HG03460 (cell line): ENCODE measurements around the gene TSPEAR.

Experiments used
- ATAC-seq: cut with Tn5 transposase; IDR thresholded peaks from one replicate; pipeline ENCODE4 v1.9.1; 2021; ENCODE audit not compliant: unreplicated experiment

TSPEAR gene

DNA sequence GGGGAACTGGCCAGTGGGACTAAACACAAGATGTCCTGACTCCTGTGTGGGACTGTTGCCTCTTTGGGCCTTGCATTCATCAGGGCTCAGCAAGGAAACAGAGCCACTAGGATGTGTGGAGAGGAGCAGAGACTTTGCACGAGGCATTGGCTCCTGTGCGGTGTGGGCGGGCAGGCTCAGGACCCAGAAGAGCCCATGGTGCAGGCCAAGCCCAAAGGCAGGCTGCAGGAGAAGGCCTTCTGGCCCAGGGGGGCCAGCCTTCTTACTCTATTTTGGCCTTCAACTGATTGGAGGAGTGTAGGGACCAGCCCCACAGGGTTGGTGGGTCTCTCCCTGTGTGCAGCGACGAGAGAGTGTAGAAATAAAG lies 232.6 kb downstream of the TSPEAR start:
- no peak for ATAC-seq

DNA sequence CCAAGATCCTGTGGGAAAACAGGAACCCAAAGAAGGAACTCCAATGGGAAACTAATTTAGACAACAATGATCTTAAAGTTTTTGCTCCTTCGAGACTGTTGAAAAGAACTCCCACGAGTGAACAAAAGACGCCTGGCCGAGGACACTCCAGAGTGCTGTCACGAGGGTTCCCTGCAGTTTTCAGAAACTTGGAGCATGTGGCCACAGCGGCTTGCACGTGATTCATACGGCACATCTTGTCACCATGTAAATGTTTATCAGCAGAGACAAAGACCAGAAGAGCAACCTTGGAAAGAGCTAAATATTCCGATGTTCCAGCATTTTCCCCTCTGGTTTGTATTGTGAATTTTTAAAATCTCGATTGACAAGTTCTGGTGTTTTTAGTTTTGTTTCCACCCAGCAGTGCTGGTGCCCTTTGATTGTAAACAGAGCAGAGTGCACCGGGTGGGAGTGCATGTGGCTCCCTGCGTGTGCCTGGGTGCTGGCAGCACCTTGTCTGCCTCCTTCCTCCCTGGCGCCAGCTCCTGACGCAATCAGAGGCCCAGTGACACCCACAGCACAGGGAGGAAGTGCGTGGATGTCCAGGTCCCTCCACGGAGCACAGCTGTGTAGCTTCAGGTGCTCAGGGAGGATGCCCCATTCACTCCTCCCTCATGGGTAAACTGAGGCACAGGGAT lies 233.1 kb downstream of the TSPEAR start:
- ATAC-seq, result no peak

DNA sequence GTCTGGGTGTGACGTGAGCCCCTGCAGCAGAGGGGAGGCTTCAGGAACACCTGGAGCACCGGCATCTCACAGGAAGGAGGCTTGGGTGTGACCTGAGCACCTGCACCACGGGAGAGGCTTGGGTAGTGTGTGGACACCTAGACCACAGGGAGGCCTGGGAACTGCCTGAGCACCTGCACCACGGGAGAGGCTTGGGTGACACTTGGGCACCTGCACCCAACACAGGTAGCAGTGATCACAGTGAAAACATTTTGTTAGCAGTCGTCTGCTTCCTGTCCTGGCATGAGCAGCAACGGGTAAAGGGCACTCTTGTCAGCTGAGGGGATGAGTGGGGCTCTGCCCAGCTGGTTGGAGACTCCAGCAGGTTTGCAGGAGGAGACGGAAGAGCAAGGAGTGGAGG lies 233.7 kb downstream of the TSPEAR start:
- no peak for ATAC-seq

DNA sequence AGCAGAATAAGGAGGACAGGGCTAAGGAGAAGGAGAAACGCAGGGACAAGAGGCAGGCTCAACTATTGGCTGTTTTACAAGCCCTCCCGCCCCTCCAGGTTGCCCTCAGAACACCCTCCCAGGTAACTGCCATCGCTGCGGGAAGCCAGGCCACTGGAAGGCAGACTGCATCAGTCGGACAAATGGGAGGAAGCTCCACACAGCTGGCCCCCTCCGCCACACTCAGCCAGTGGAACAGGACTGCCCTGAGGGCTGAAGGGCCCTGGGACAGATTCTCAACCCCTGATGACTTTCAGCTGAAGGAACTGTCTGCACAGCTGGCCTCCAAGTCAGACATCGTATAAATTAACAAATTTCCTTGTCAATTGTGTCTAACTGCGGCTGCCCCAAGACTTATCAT lies 234.2 kb downstream of the TSPEAR start:
- no peak for ATAC-seq

DNA sequence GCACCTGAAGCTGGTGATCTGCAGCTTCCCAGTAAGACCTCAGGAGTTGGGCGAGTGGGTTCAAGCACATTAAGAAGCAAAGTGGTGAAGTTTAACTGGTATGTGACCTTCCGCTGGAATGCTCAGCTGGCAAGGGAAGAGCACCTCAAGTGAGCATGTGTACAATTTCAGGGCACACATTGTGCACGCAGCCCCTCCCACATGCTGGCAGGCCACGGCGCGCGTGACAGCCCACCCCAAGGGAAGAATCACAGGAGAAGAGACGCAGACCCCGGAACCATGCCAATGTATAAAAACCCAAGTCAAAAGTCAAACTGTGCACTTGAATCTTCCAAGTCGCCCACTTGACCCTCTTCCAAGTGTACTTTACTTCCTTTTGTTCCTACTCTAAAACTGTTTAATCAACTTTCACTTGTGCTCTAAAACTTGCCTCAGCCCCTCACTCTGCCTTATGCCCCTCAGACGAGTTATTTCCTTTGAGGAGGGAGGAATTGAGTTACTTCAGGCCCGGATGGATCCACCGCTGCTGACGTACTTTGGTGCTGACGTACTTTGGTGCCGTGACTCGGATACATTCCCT lies 236.0 kb downstream of the TSPEAR start:
- no peak for ATAC-seq

GRCh38 chr21:44473915-44474555 lies 237.3 kb downstream of the TSPEAR start:
- no peak for ATAC-seq

GRCh38 chr21:44471996-44472395 lies 239.4 kb downstream of the TSPEAR start:
- no peak for ATAC-seq

- no peak for ATAC-seq
Measured at GRCh38 chr21:44471341-44471740, 240.0 kb downstream of the TSPEAR start.

DNA sequence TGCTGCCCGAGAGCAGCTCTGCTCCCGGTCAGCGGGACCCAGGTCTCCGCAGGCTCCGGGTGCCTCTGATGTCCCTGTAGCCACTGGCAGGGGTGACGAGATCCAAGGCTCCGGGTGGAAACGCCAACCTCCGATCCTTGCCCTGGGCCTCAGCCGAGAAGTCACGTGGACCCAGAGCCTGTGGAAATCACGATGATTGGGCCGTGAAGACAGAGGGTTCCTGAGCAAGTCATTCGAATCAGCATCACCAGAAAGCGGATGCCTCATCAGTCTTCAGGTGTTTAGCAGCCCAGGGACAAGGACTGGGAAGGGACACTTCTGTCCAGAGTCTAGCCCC lies 243.5 kb downstream of the TSPEAR start:
- no peak for ATAC-seq

GRCh38 chr21:44466996-44467858 lies 244.1 kb downstream of the TSPEAR start:
- ATAC-seq, result no peak

- no peak for ATAC-seq
Measured at GRCh38 chr21:44466351-44466954, 244.9 kb downstream of the TSPEAR start.

- ATAC-seq, result no peak
Measured at GRCh38 chr21:44464351-44464750, 247.0 kb downstream of the TSPEAR start.

DNA sequence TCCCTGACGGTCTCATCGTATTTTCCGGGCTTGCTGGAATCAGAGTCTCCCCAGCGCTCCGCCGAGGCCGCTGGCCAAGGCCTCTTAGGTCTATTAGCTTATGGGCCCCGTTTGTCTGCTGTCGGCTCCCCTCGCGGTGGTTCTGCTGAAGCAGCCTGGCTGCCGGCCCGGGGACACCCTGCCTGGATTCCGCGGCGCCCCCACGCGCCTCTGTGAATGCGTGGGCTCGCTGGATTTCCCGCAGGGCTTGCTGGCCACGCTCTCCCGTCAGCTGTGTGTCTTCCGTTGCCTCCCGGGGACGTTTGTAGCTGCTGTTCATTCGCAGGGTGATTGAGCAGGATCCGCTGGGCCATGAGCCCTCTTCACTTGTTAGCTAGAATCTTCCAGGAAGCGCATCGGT lies 247.6 kb downstream of the TSPEAR start:
- no peak for ATAC-seq

GRCh38 chr21:44462834-44463200 lies 248.6 kb downstream of the TSPEAR start:
- no peak for ATAC-seq

DNA sequence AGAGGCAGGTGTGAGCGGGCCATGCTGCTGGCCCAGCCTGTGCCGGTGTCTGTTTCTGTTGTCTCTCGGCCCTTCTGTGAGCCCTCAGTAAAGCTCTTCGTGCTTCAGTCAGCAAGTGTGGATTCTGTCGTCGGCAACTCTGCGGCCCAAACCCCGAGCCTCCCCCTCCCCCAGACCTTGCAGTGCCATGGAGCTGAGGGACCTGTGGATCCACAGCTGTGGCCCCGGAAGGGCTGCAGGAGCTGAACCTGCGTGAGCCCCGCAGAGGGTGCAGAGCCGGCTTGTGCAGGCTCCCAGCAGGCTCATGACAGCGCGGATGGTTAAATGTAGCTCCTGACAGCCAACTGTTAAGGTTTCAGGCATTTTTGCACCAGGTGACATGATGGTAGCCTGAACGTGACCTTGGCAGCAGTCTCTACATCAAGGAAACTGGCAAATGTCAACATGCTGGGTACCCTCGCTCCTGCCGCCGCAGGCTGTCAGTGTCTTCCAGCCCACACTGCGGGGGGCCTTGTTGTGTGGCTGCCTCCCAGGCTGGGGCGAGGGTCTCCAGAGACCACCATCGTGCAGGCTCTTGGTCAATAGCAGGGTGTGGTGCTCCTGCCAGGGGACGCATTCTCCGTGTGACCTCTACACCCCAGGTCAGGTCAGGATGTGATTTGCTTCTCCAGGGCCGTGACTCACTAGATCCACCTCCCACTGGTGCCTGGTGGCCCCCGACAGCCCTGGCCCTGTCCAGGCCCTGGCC lies 249.1 kb downstream of the TSPEAR start:
- no peak for ATAC-seq

DNA sequence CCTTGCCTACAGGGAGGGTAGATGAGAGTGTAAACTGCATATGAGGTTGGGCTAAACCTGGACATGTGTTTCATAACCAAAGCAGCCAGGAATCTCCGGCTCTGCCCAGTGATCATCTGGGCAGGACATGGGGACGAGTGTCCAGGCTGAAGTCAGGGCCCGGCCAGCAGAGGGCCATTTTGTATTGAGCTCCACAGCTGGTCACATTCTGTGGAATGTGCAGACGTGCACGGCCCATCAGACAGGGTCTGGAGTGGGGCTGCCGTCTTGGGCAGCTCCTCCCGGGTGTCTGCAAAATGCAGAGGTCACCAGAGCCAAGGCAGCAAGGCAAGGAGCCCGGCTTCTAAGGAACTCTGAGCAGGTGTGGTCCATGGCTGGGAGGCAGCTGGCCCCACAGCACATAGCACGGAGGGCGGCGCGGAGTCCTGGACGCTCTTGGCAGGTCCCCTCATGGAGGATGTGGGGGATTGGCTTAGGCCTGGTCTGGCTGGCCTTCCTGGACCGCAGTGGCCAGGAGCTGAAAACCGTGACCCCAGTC lies 249.8 kb downstream of the TSPEAR start:
- ATAC-seq, result no peak

DNA sequence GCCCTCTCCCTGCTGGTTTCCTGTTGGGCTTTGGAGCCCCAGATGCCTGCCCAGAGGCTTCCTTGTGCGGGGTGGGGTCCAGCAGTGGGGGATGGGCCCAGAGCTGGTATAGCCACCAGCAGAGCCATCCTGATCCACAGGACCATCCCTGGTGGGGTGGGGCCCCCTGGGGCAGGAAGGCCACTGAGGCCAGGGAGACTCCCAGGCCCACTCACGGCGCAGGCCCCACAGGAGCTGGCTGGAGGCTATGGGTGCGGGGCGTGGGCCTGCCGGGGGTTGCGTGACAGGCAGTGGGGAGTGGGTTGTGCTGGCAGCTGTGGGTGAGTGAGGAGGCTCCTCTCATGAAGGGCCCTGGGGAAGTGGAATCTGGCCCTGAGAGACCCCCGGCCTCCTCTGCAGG lies 250.4 kb downstream of the TSPEAR start:
- no peak for ATAC-seq

GRCh38 chr21:44460441-44460755 lies 251.0 kb downstream of the TSPEAR start:
- ATAC-seq, result no peak

DNA sequence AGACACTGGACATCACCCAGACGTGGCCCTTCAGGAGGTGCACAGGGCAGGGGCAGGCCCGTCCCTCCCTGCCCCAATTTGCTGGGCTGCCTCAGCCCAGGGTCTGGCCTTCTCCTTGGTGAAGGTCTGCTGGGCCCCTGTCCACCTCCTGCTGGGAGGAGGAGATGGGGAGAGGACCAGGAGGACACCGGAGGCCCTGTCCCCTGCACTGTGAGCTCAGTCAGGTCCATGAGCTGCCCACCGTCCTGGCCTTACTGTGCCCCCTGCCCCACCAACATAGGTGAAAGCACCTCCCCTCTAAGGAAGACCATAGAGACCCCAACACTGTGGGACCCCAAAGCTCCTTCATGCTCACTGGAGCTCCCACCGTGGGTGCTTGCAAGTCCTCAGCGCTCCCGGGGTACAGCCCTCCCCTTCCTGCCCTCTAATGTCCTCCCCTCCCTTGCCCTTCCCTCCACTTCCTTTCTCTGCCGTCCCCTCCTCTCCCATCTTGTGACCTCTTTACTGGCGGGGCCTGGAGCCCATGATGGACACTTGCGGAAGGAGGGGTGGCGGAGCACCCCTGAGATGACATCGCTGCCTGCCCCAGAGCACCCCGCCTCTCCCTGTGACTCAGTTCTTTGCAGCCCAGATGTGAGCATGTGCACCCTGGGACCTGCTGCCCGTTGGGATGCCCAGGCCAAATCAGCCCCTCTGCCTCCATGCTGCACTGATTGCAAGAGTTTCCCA lies 251.5 kb downstream of the TSPEAR start:
- no peak for ATAC-seq
